Endothelial cell of umbilical vein (primary cell): ENCODE data around the gene BABAM2. TPM values are rescaled to one million over a fixed set of nuclear protein-coding genes. Genes with fewer than 3 reads are reported as not detected.

ENCODE experiments used
- BruUV-seq: library from RNA; stranded (reverse); fragments of 400-500 nt; replicated peaks from 2 replicates; lab custom pipeline; 2021; lab: Mats Ljungman, UMichigan
- CTCF ChIA-PET: fragments of 300-600, 350-600 bp; sonication (Branson Sonifier 250); formaldehyde crosslinking; loops from one replicate; lab custom pipeline; 2021; ENCODE audit warnings: antibody characterized with exemption, inconsistent platforms; lab: Charles Lee
- POLR2A ChIA-PET: fragments of 300-600, 350-600 bp; sonication (Branson Sonifier 250); formaldehyde crosslinking; loops from one replicate; lab custom pipeline; 2021; ENCODE audit warnings: antibody characterized with exemption, inconsistent platforms; lab: Charles Lee
- DNase-seq: peaks from one replicate; pipeline ENCODE4 v3.0.0-alpha.2; 2011; ENCODE audit warnings: low read depth, low spot score
- FAIRE-seq: peaks from 2 replicates; lab custom pipeline; 2011; peaks lifted over from hg19 to GRCh38; lab: Jason Lieb, UNC
- H2AFZ ChIP-seq: 2 replicates; pipeline ENCODE4 v1.6.0; 2012; ENCODE audit warnings: low read depth, low read length, control low read depth, inconsistent platforms
- H3K27ac ChIP-seq: 2 replicates; pipeline ENCODE4 v1.5.1; 2011; ENCODE audit warnings: low read depth, mild to moderate bottlenecking, control low read depth, low read length, moderate library complexity; ENCODE audit not compliant: insufficient read depth
- H3K27me3 ChIP-seq, 2 experiments: 2 replicates each; pipeline versions ENCODE4 v1.6.0 to v1.6.1; 2011; ENCODE audit warnings: low read length in 2 of 2, mixed read lengths in 1 of 2; ENCODE audit not compliant: control insufficient read depth in 2 of 2, insufficient read depth in 2 of 2
- H3K36me3 ChIP-seq, 2 experiments: 2 replicates in 1 of 2; 3 replicates in 1 of 2; pipeline ENCODE4 v1.5.1; 2011; ENCODE audit warnings: low read length in 2 of 2, mild to moderate bottlenecking in 1 of 2, moderate library complexity in 1 of 2; ENCODE audit not compliant: control insufficient read depth in 2 of 2, insufficient read depth in 2 of 2; ENCODE audit errors: extremely low read depth in 1 of 2
- H3K4me1 ChIP-seq: 3 replicates; pipeline ENCODE4 v1.5.1; 2011; ENCODE audit warnings: mild to moderate bottlenecking, low read length; ENCODE audit not compliant: control insufficient read depth, insufficient read depth; ENCODE audit errors: extremely low read depth
- H3K4me2 ChIP-seq: 2 replicates; pipeline ENCODE4 v1.6.1; 2011; ENCODE audit warnings: low read length, control low read depth, mixed read lengths; ENCODE audit not compliant: insufficient read depth
- H3K4me3 ChIP-seq, 3 experiments: fragments of 200-600 bp in 1 of 3; sonication (generic), shearing (Covaris generic) in 1 of 3; replicated peaks in 1 of 3; 2 replicates each; pipeline ENCODE4 v1.5.1; 2011 to 2016; ENCODE audit warnings: control low read depth in 3 of 3, low read length in 3 of 3, mild to moderate bottlenecking in 2 of 3, inconsistent platforms in 1 of 3, low read depth in 1 of 3, moderate library complexity in 1 of 3; ENCODE audit not compliant: insufficient read depth in 1 of 3
- H3K79me2 ChIP-seq: 2 replicates; pipeline ENCODE4 v1.6.0; 2012; ENCODE audit warnings: low read length, inconsistent platforms; ENCODE audit not compliant: control insufficient read depth, insufficient read depth
- H3K9ac ChIP-seq: replicated peaks from 2 replicates; pipeline ENCODE3; 2011; ENCODE audit warnings: low read length, control low read depth; ENCODE audit not compliant: insufficient read depth; ENCODE audit errors: extremely low read depth
- H3K9me1 ChIP-seq: replicated peaks from 3 replicates; pipeline ENCODE4 v1.6.0; 2011; ENCODE audit warnings: mild to moderate bottlenecking, low read length; ENCODE audit not compliant: control insufficient read depth, insufficient read depth; ENCODE audit errors: extremely low read depth
- H3K9me3 ChIP-seq: replicated peaks from 2 replicates; pipeline ENCODE4 v1.5.1; 2012; ENCODE audit warnings: low read length, inconsistent platforms; ENCODE audit not compliant: control insufficient read depth, insufficient read depth
- H4K20me1 ChIP-seq: replicated peaks from 2 replicates; pipeline ENCODE3; 2011; ENCODE audit warnings: mild to moderate bottlenecking, low read length; ENCODE audit not compliant: control insufficient read depth, insufficient read depth; ENCODE audit errors: extremely low read depth
- EZH2 ChIP-seq: IDR thresholded peaks from 2 replicates; pipeline ENCODE4 v1.6.1; 2012; ENCODE audit warnings: borderline replicate concordance, low read depth, mild to moderate bottlenecking, moderate library complexity, low read length, inconsistent platforms; ENCODE audit not compliant: severe bottlenecking
- FOS ChIP-seq: IDR thresholded peaks from 2 replicates; pipeline ENCODE4 v1.6.1; 2011; ENCODE audit warnings: mild to moderate bottlenecking, low read length, moderate library complexity, borderline replicate concordance; ENCODE audit not compliant: insufficient read depth
- GATA2 ChIP-seq: IDR thresholded peaks from 2 replicates; pipeline ENCODE4 v1.7.0; 2011; ENCODE audit warnings: low read depth, mild to moderate bottlenecking, moderate library complexity, mixed read lengths, low read length; ENCODE audit not compliant: insufficient read length, insufficient read depth
- JUN ChIP-seq: IDR thresholded peaks from 2 replicates; pipeline ENCODE4 v1.6.1; 2011; ENCODE audit warnings: borderline replicate concordance, low read depth; ENCODE audit not compliant: insufficient read length, insufficient read depth
- MYC ChIP-seq: IDR thresholded peaks from one replicate; pipeline ENCODE4 v1.6.1; 2011; ENCODE audit warnings: mild to moderate bottlenecking, low read depth, low read length
- POLR2A ChIP-seq: IDR thresholded peaks from 2 replicates; pipeline ENCODE4 v1.6.1; 2012; ENCODE audit warnings: low read depth, mild to moderate bottlenecking, control low read depth, low read length
- POLR2AphosphoS5 ChIP-seq: IDR thresholded peaks from 2 replicates; pipeline ENCODE4 v1.6.1; 2012; ENCODE audit warnings: low read depth, mild to moderate bottlenecking, control low read depth, low read length, moderate library complexity; ENCODE audit not compliant: insufficient read depth
- dilution Hi-C: fragments of 300-500 bp; cut with MboI; formaldehyde crosslinking; loops from one replicate; pipeline ENCODE4 v1.15.0; 2019; ENCODE audit warnings: low sequenced_read_pairs; ENCODE audit not compliant: extremely low pct_ligation_motif_present
- intact Hi-C: fragments of 100-400 bp; cut with micrococcal nuclease; formaldehyde crosslinking; loops from one replicate; pipeline ENCODE4 v1.10.0; 2022
- polyA plus RNA-seq, 4 experiments: library from polyadenylated mRNA; depleted of rRNA in 3 of 4; stranded (reverse) in 3 of 4; unstranded in 1 of 4; fragments of >200 nt; gene quantifications; 2 replicates each; pipeline versions ENCODE4 v1.2.1 to v1.2.3, GENCODE V29; 2011 to 2012; ENCODE audit warnings: missing spikeins in 1 of 4
- total RNA-seq: library from RNA; stranded (reverse); gene quantifications from 2 replicates; pipeline ENCODE4 v1.2.3, GENCODE V29; 2021
- TF ChIP-seq, protein P1 (sequence below): IDR thresholded peaks from 2 replicates; pipeline ENCODE4 v1.6.1; 2011; ENCODE audit not compliant: insufficient read depth, insufficient read length
- TF ChIP-seq, protein P2 (sequence below), 2 donors: IDR thresholded peaks; 1 replicate in 1 of 2; 2 replicates in 1 of 2; pipeline ENCODE4 v1.5.1; 2011; ENCODE audit warnings: low read length in 2 of 2, mild to moderate bottlenecking in 2 of 2, moderate library complexity in 2 of 2, control low read depth in 1 of 2, inconsistent platforms in 1 of 2, low read depth in 1 of 2; ENCODE audit not compliant: insufficient read depth in 1 of 2; ENCODE audit errors: extremely low read depth in 1 of 2

BABAM2 gene
- total and polyA plus RNA-seq, 2 donors (not counting 3 experiments of a cell fraction or from before 2014, with no cell fraction given), result 19.9 to 27.6 TPM

- ChIA-PET POLR2A (no interaction called here), CTCF (no interaction called here)
- H3K27ac ChIP-seq, result no peak overlapping the region
- H3K36me3 ChIP-seq, result no peaks in the 10 kb centered on the region
- H3K9me1 ChIP-seq, result no peaks in the 10 kb centered on the region
- no peaks in the 10 kb centered on the region for H3K4me1 ChIP-seq
- H3K4me3 ChIP-seq, result no peak overlapping the region
- no peaks in the 10 kb centered on the region for H4K20me1 ChIP-seq
- intact Hi-C loops, result no loop called here
- H3K9ac ChIP-seq, result no peak overlapping the region
- H3K27me3 ChIP-seq, result no peaks in the 10 kb centered on the region
- no TSS peak for BruUV-seq
- dilution Hi-C loops, result no loop called here
- no peak overlapping the region for H3K4me2 ChIP-seq
- H2AFZ ChIP-seq, result no peak overlapping the region
- TF ChIP-seq POLR2A, result no peak
- TF ChIP-seq, protein P1, sequence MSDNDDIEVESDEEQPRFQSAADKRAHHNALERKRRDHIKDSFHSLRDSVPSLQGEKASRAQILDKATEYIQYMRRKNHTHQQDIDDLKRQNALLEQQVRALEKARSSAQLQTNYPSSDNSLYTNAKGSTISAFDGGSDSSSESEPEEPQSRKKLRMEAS, result no peak
- no peak for TF ChIP-seq GATA2
- TF ChIP-seq JUN, result no peak
- no peak for TF ChIP-seq FOS
- no peaks in the 10 kb centered on the region for H3K9me3 ChIP-seq
- H3K79me2 ChIP-seq, result no peaks in the 10 kb centered on the region
- FAIRE-seq (no peak), DNase-seq (no peak)
These were observed 483.3 kb downstream of the BABAM2 start for GRCh38 chr2:28373854-28374253.

DNA sequence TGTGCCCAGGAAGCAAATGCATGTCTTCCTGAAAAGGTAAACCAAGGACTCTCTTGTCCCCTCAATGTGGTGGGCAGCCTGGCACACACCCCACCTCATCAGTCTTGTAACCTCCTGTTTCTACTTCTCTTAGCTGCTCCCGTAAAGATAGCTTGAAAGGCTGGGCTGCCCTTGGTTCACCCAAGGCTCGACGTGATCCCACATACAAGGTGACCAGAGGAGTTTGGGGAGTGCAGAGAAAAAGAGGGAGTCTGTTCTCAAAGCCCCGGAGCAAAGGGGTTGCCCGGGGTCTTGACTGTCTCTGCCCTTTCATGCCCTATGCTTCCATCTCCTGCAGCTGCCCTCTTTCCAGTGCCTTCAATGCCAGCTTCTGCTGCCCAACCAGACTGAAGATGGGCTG, 483.8 kb downstream of the BABAM2 start:
- no peak for FAIRE-seq
- no peak overlapping the region for H2AFZ ChIP-seq
- H3K27ac ChIP-seq, result no peak overlapping the region
- no peak overlapping the region for H3K4me3 ChIP-seq
- no peak overlapping the region for H3K9ac ChIP-seq
- no peaks in the 10 kb centered on the region for H3K9me3 ChIP-seq
- H3K9me1 ChIP-seq, result no peaks in the 10 kb centered on the region
- no peaks in the 10 kb centered on the region for H4K20me1 ChIP-seq
- no peaks in the 10 kb centered on the region for H3K79me2 ChIP-seq
- CTCF ChIA-PET, result no interaction called here
- no peaks in the 10 kb centered on the region for H3K36me3 ChIP-seq
- BruUV-seq, result no TSS peak
- POLR2A ChIA-PET, result no interaction called here
- H3K27me3 ChIP-seq, result no peaks in the 10 kb centered on the region
- H3K4me1 ChIP-seq, result no peaks in the 10 kb centered on the region
- H3K4me2 ChIP-seq, result no peak overlapping the region
- DNase-seq, result no peak
- TF ChIP-seq GATA2 (no peak), MYC (no peak), POLR2AphosphoS5 (no peak), EZH2 (no peak), FOS (no peak)
- TF ChIP-seq, protein P2, sequence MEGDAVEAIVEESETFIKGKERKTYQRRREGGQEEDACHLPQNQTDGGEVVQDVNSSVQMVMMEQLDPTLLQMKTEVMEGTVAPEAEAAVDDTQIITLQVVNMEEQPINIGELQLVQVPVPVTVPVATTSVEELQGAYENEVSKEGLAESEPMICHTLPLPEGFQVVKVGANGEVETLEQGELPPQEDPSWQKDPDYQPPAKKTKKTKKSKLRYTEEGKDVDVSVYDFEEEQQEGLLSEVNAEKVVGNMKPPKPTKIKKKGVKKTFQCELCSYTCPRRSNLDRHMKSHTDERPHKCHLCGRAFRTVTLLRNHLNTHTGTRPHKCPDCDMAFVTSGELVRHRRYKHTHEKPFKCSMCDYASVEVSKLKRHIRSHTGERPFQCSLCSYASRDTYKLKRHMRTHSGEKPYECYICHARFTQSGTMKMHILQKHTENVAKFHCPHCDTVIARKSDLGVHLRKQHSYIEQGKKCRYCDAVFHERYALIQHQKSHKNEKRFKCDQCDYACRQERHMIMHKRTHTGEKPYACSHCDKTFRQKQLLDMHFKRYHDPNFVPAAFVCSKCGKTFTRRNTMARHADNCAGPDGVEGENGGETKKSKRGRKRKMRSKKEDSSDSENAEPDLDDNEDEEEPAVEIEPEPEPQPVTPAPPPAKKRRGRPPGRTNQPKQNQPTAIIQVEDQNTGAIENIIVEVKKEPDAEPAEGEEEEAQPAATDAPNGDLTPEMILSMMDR (IDR thresholded peaks at IDR 0.05; ENCODE audit: extremely low read depth in 1 of 2, insufficient read depth in 1 of 2, low read depth in 1 of 2, low read length in 2 of 2), result no peak
- TF ChIP-seq, protein P1, result no peak
- dilution Hi-C loops (no loop called here), intact Hi-C loops (no loop called here)
